Superior temporal gyrus (tissue), 1 donor: ENCODE results near the gene LRRC23.

Experiments
- DNase-seq: peaks from one replicate; pipeline ENCODE4 v3.0.0-alpha.2; 2016; ENCODE audit errors: extremely low spot score

LRRC23 gene

GRCh38 chr12:6943722-6944380, 39.2 kb downstream of the LRRC23 start, which contains the start of the genes C12orf57 and RNU7-1:
TSS of gene C12orf57 (plus strand) at chr12:6944022. CDS start at chr12:6944122, 100 bp downstream.
TSS of gene RNU7-1 (plus strand) at chr12:6943816.
- DNase-seq = no peak

- peak; percentile 96 for DNase-seq
These were observed 40.0 kb downstream of the LRRC23 start for GRCh38 chr12:6944381-6945186.

GRCh38 chr12:6945613-6946012, 41.0 kb downstream of the LRRC23 start:
- DNase-seq = no peak

- DNase-seq = no peak
These were observed 41.7 kb downstream of the LRRC23 start for GRCh38 chr12:6946033-6946919.

GRCh38 chr12:6946920-6947374, 42.3 kb downstream of the LRRC23 start:
- DNase-seq = no peak

GRCh38 chr12:6947615-6948014, 43.0 kb downstream of the LRRC23 start:
- no peak for DNase-seq

- no peak for DNase-seq
These were observed 44.4 kb downstream of the LRRC23 start for GRCh38 chr12:6948873-6949594.

- DNase-seq = no peak
These were observed 45.8 kb downstream of the LRRC23 start for GRCh38 chr12:6950401-6950801.

- no peak for DNase-seq
These were observed 46.4 kb downstream of the LRRC23 start, which contains the start of gene PTPN6 for GRCh38 chr12:6950811-6951540. TSS of gene PTPN6 (plus strand) at chr12:6951356. CDS start at chr12:6951513, 157 bp downstream.

GRCh38 chr12:6951551-6952120, 47.0 kb downstream of the LRRC23 start:
- no peak for DNase-seq

GRCh38 chr12:6952121-6952862, 47.7 kb downstream of the LRRC23 start:
- DNase-seq = no peak

- DNase-seq = no peak
These were observed 48.3 kb downstream of the LRRC23 start for GRCh38 chr12:6952863-6953441.

- no peak for DNase-seq
These were observed 49.1 kb downstream of the LRRC23 start for GRCh38 chr12:6953442-6954315.

GRCh38 chr12:6954316-6955107, 49.9 kb downstream of the LRRC23 start:
- DNase-seq = no peak

GRCh38 chr12:6955108-6956020, 50.7 kb downstream of the LRRC23 start:
- DNase-seq = no peak
